GM18502 (cell line): ENCODE data around the gene CES4A.
A peak's percentile ranks its signal among the peaks of the same experiment; 100 is the strongest.

ENCODE experiments used
- ATAC-seq: cut with Tn5 transposase; IDR thresholded peaks from one replicate; pipeline ENCODE4 v1.9.1; 2021; ENCODE audit warnings: mild to moderate bottlenecking; ENCODE audit not compliant: unreplicated experiment, poor library complexity

Gene CES4A

GRCh38 chr16:67016681-67017420 is 28.5 kb downstream of the CES4A start:
- ATAC-seq, result no peak

DNA sequence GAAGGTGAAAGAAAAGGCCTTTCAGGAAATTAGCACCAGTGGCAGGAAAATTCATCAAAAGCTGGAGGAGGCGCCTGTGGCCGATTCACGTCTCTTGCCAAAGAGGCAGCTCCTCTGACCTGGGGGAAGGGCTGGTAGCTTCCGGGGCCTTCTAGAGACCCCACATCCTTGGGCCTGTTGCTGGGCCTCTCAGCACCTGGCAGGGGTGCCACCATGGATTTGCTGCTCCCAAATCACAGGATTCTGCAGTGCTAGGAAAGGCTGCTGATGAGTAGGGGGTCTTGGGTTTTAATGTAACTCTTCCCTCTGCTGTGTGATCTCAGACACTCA is 29.0 kb downstream of the CES4A start:
- ATAC-seq, result no peak

DNA sequence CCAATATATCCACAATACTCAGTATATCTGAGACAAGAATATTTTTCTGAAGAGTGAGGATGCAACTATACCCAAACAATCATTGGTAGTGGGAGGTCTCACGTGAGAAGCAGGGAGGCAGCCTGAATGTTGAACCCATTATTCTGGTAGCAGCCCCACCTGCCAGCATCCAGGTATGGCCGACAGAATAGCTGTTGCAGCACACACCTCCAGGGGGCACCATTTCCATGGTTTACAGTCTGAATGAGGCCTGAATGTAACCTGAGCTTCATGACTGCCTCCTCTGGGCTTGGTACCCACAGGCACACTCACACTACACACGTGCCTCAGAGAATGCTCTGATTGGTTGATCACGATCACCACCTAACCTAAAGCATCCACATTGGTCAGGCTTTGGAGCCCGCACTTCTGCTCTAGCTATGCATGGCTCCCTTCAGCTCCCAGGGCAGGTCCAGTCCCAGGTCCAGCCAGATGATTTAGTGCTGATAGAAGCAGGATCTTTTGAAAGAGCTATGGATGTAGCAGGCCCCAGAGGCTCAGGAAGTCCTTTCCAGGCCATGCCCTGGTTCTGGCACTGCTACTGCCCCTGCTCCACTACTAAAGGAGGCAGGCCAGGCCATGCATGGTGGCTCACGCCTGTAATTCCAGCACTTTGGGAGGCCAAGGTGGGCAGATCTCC is 29.6 kb downstream of the CES4A start:
- peak; percentile 89 for ATAC-seq

DNA sequence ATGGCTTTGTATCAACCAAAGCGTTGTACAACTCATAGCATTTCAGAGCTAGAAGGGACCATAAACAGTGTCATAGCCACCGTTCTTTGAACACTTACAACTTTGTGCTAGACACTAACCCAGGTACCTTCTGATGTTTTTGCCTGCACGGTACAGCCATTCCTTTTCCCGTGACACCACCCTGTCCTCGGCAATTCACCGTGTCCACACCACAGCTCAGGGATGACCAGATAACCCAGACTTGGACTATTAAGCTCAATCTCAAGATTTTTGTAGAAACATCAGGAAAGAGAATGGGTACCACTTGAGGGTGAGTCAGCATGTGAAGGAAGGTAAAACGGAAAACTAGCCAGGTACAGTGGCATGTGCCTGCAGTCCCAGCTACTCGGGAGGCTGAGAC is 30.8 kb downstream of the CES4A start:
- no peak for ATAC-seq

DNA sequence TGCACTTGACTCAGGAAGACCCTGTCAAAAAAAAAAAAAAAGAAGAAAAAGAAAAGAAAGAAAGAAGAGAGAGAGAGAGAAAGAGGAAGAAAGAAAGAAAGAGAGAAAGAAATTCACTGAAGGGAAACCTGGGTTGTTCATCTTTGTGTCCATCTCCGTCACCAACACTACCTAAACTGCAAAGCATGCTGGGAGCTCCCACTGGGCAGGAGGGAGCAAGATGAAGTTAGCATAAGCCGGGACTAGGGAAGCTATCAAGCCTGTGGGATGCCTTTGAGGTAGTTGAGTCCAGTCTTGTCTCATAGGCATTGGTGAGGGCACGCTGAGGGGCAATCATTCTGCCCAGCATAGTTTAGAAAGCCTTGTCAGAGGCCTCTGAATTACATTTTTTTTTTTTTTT is 32.9 kb downstream of the CES4A start:
- no peak for ATAC-seq

DNA sequence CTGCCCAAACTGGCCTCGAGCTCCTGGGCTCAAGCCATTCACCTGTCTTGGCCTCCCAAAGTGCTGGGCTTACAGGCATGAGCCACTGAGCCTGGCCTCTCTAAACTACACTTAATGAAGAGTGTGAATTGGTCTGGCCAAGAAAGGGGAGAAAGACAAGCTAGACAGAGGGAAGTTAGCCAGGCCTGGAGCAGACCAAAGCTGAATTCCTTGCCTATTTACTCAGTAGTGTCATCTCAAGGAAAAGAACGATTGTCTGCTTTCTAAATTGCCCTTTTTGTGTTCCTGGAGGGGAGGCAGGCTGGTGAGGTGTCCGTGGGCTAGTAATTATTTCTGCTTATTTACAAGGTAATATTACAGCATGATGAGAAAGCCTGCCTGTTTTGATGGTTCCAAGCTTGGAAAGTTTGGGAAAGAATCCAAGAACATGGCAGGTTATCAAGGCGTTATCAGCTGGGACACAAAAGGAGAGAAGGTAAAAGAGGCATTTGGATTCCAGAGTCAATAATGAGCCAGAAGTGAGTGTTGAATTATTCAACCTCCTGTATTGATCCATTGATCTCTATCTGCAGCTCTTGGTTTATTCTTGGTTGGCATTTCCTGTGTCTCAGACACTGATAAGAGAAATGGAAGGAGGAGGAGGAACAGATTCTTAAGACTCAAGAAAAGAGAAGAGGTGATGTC is 34.3 kb downstream of the CES4A start:
- no peak for ATAC-seq

GRCh38 chr16:67023689-67024088 is 35.3 kb downstream of the CES4A start:
- ATAC-seq, result no peak

GRCh38 chr16:67024384-67025209 is 36.2 kb downstream of the CES4A start:
- ATAC-seq, result no peak

GRCh38 chr16:67025210-67025550 is 36.8 kb downstream of the CES4A start:
- no peak for ATAC-seq

DNA sequence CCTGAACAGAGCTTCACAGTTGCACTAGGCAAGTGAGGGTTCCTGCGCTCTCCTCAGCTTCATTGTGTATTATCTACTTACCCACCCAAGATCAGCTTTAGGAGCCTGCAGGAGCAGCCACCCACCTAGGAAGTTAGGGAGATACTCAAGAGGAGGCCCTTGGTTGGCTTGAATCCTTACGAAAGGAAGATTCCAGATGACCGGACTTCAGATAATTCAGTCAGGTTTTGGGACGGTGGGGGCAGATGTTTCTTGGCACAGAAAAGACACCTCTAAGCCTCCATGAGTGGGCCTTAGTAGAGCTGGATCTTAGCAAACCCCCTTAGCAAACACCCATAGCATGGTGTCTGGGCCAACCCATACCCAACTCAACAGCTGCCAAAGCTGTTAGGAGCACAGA is 38.2 kb downstream of the CES4A start:
- no peak for ATAC-seq

- ATAC-seq, result no peak
Measured at GRCh38 chr16:67027046-67027445, 38.7 kb downstream of the CES4A start.

DNA sequence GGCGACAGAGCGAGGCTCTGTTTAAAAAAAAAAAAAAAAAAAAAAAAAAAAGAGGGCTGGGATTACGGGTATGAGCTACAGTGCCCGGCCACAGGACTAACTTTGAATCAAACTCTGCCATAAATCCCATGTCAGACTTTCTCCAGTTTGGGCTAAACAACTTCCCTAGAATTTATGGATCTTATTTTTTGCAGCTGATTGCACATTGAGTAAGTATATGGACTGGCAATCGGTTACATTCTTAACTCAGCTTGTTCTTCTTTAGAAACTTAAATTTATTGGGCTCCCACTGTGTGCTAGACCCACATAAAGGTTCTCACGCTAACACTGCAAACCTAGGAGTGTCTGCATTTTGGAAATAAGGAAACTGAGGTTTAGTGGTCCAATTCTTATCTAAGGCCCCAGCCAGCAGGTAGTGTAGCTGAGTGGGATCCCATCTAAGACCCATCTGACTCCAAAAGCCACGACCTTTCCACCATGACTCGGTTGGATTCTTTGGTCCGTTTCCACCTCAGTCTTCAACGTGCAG is 39.8 kb downstream of the CES4A start:
- no peak for ATAC-seq

DNA sequence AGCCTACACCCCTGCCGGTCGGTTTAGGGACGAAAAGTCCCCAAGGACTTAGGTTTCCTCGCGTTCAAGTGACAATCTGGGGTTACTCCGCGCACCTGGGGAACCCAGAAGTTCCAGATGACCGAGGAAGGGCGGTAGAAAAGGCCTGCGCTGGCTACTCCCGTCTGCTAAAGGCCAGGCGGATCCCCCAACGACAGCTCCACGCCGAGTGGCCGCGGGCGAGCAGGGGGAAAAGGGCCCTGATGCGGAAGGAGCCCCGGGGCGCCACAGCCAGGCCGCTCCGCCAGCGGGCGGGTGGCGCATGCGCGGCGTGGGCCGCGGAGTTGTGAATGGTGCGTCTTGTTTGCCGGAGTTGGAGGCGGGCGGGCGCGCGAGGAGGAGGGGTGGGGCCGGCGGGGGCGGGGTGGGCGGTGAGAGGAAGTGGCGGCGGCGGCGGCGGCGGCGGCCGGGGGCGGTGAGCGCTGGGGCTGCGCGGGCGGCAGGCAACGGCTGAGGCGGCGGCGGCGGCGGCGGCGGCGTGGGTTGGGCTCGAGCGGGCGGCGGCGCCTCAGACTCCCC is 40.4 kb downstream of the CES4A start, which contains the start of gene CBFB:
Gene CBFB (plus strand): TSS at position 454 of the 558 bp plus-strand sequence. CDS start 259 bp downstream, outside the sequence.
- peak; percentile 82 for ATAC-seq

GRCh38 chr16:67029254-67030096 is 41.1 kb downstream of the CES4A start:
- ATAC-seq, result peak; percentile 36

GRCh38 chr16:67030221-67030962 is 42.0 kb downstream of the CES4A start:
- ATAC-seq, result no peak

DNA sequence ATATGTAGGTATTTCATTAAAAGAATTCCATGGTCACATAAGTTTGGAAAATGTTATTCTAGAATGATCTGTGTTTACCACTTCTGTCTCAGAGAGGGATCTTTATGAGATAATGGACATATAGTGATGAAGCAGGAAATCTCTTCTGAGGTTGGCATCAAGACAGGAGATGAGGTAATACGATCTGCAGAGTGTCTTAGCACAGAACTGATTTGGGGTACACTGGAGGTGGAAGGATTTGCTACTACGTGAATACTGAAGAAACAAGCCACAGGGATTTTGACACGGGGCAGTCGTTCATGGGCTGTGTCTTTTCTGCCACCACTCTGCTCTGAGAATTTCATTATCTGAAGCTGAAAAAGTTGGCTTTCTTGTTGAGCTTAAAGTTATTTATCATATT is 46.1 kb downstream of the CES4A start:
- ATAC-seq, result no peak

GRCh38 chr16:67035364-67035763 is 47.0 kb downstream of the CES4A start:
- ATAC-seq, result no peak

- no peak for ATAC-seq
Measured at GRCh38 chr16:67036323-67036741, 47.9 kb downstream of the CES4A start.
